Spinal cord (tissue), 10 donors: ENCODE results near the gene MPHOSPH10. TPM values are rescaled to one million over a fixed set of nuclear protein-coding genes. Genes with fewer than 3 reads are reported as not detected.

Experiments
- DNase-seq, 6 donors: peaks; one replicate each; pipeline versions ENCODE4 v3.0.0 to v3.0.0-alpha.2; 2013 to 2015; ENCODE audit warnings: low spot score in 6 of 6, low read depth in 4 of 6
- H3K27ac ChIP-seq: one replicate; pipeline ENCODE4 v1.5.1; 2013; ENCODE audit warnings: low read depth, low read length, control low read depth
- H3K27me3 ChIP-seq: one replicate; pipeline ENCODE4 v1.6.1; 2013; ENCODE audit warnings: low read length; ENCODE audit not compliant: control insufficient read depth, insufficient read depth
- H3K36me3 ChIP-seq: one replicate; pipeline ENCODE4 v1.6.1; 2013; ENCODE audit warnings: low read length; ENCODE audit not compliant: control insufficient read depth, insufficient read depth
- H3K4me1 ChIP-seq: one replicate; pipeline ENCODE4 v1.6.1; 2013; ENCODE audit warnings: low read length; ENCODE audit not compliant: control insufficient read depth, insufficient read depth
- H3K4me3 ChIP-seq: one replicate; pipeline ENCODE4 v1.5.1; 2013; ENCODE audit warnings: low read depth, low read length, control low read depth
- H3K9me3 ChIP-seq: one replicate; pipeline ENCODE4 v1.6.1; 2013; ENCODE audit warnings: low read length; ENCODE audit not compliant: control insufficient read depth, insufficient read depth
- WGBS: methylation state at CpG from one replicate; pipeline ENCODE4 v1.1.5; 2013; ENCODE audit warnings: missing lambda C conversion rate; ENCODE audit not compliant: insufficient coverage; 5-methylcytosine and 5-hydroxymethylcytosine counted together
- polyA plus RNA-seq, 2 donors: library from polyadenylated mRNA; unstranded; fragments of 120-200 nt; gene quantifications; one replicate each; pipeline ENCODE4 v1.2.1, GENCODE V29; 2013; ENCODE audit not compliant: insufficient read length in 2 of 2
- small RNA-seq: library from RNA; depleted of rRNA; stranded (forward); fragments of <200 nt; gene quantifications from one replicate; pipeline ENCODE3, GENCODE V24; 2014; ENCODE audit warnings: low replicate concordance
- total RNA-seq, 2 donors: library from RNA; depleted of rRNA in 1 of 2; stranded (reverse); fragments of 120-200 nt in 1 of 2; fragments of >200 nt in 1 of 2; gene quantifications; one replicate each; pipeline versions ENCODE4 v1.2.3 to v1.2.4, GENCODE V29; 2013 to 2014
- donor health status: healthy.

The MPHOSPH10 gene
- total and polyA plus RNA-seq, 4 donors: 19.5 to 37.7 (median 28.2) TPM

DNA sequence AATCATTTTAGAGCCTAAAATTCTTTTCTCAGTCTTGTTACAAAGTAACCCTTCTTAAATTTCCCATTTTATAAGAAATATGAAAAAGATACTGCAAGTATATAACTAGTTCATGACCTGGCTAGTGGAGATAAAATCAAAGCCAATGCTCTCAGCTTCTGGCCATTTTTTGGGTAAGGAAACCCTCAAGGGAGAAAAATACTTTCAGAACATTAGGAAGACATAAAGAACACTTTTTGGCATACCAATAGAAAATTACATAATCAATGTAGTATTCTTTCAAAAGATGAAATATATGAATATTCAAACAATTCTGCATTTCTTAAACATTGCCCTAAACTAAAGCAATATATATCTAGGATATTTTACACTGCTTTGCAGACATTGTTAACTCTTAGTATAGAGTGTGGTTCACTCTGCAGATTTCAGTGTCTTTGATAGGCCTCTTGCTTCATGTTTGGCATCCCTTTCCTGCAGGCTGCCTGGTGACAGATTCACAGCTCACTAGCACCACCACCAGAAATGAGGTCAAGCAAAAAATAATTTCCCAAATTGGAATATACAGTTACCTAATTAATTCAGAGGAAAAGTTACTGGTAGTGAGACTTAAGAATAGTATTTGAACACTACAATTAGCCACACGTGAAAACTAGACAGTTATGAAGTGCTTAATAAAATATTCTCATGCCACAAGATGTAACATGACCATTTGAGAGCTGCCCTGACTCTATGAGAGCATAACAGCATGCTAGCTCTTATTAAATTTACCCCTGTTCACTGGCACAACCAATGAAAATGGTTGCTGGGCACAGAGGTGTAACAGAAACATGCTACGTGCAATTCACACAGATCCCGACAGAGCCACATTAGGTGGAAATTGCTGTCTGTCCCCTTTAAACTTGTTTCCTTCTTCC, 60.5 kb downstream of the MPHOSPH10 start:
- Histone ChIP-seq H3K27ac (no peak overlapping the region), H3K36me3 (no peaks in the 10 kb centered on the region), H3K4me1 (no peaks in the 10 kb centered on the region), H3K4me3 (no peak overlapping the region), H3K9me3 (no peaks in the 10 kb centered on the region), H3K27me3 (no peaks in the 10 kb centered on the region)
- WGBS: 65% methylated on average over 2 of the region's 3 CpGs
- peak in 3 of 6 donors; percentile 7 to 60 (median 39) for DNase-seq

DNA sequence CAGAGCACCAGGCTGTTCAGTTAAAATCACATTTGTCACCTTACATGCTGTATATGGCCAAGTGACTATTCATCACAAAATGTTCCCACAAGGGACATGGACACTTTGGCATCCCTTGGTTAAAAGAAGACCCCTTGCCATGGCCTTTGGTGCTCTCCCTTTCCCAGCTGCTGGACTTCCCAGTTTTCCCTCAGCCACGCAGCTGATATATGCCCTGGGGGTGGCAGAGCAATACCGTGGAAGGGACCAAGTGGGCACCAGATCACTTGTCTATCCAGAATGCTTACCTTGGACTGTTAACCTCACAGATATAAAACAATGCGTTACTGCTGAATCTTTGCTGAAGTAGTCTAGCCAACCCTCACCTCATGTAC, 61.1 kb downstream of the MPHOSPH10 start:
- 63% methylated on average over 3 of the region's 3 CpGs for WGBS
- no peak overlapping the region for H3K27ac ChIP-seq
- no peaks in the 10 kb centered on the region for H3K36me3 ChIP-seq
- no peak overlapping the region for H3K4me3 ChIP-seq
- no peaks in the 10 kb centered on the region for H3K4me1 ChIP-seq
- no peak for DNase-seq
- H3K9me3 ChIP-seq: peaks cover 2% of the 10 kb centered on the region
- no peaks in the 10 kb centered on the region for H3K27me3 ChIP-seq

Small RNAs within 50 kb of the gene (small RNA-seq; reads per million reads assigned to genes)
- gene AC007881.1: not detected

Other genes with a start within 250 kb of the MPHOSPH10 start
- under 1 TPM; 0.59 to 0.66 TPM for gene VAX2, start 230.1 kb upstream of the MPHOSPH10 start, total RNA-seq
- gene VAX2, start 230.1 kb upstream of the MPHOSPH10 start, polyA plus RNA-seq: 1 to 10 TPM; 2.0 to 2.3 TPM
- under 1 TPM in 1 of 2 donors, not detected in 1; 0.39 TPM for gene ATP6V1B1, start 194.7 kb upstream of the MPHOSPH10 start, total RNA-seq
- under 1 TPM; 0.40 to 0.59 TPM for gene ATP6V1B1, start 194.7 kb upstream of the MPHOSPH10 start, polyA plus RNA-seq
- 1 to 10 TPM in 1 of 2 donors, under 1 TPM in 1; 0.69 to 2.5 TPM for gene ANKRD53, start 152.0 kb upstream of the MPHOSPH10 start, total RNA-seq
- 1 to 10 TPM; 4.9 to 6.8 TPM for gene ANKRD53, start 152.0 kb upstream of the MPHOSPH10 start, polyA plus RNA-seq
- gene TEX261, start 135.8 kb upstream of the MPHOSPH10 start, total RNA-seq: 10 to 100 TPM; 25.2 to 26.0 TPM
- 10 to 100 TPM; 61.0 to 61.7 TPM for gene TEX261, start 135.8 kb upstream of the MPHOSPH10 start, polyA plus RNA-seq
- gene NAGK, start 62.0 kb upstream of the MPHOSPH10 start, total RNA-seq: 10 to 100 TPM; 41.2 to 92.6 TPM
- gene NAGK, start 62.0 kb upstream of the MPHOSPH10 start, polyA plus RNA-seq: 100 to 1,000 TPM; 121 to 147 TPM
- 10 to 100 TPM; 22.2 to 23.9 TPM for gene MCEE, start 405 bp upstream of the MPHOSPH10 start, total RNA-seq
- 10 to 100 TPM; 14.6 to 18.7 TPM for gene MCEE, start 405 bp upstream of the MPHOSPH10 start, polyA plus RNA-seq
- gene PAIP2B, start 96.5 kb downstream of the MPHOSPH10 start, total RNA-seq: 10 to 100 TPM; 14.0 to 42.3 TPM
- gene PAIP2B, start 96.5 kb downstream of the MPHOSPH10 start, polyA plus RNA-seq: 10 to 100 TPM; 16.9 to 22.2 TPM
- 100 to 1,000 TPM; 258 to 317 TPM for gene ZNF638, start 201.1 kb downstream of the MPHOSPH10 start, total RNA-seq
- 100 to 1,000 TPM; 193 to 194 TPM for gene ZNF638, start 201.1 kb downstream of the MPHOSPH10 start, polyA plus RNA-seq